NT2/D1 (cell line): Measurements from ENCODE around the gene BRD1.
"Not testable (repeated sequence)": the region's sequence is repeated elsewhere in the genome, so short reads cannot be mapped to it uniquely, and the experiment has no call there.

Experiments
- DNase-seq: peaks from one replicate; pipeline ENCODE4 v3.0.0-alpha.2; 2011; ENCODE audit warnings: low read depth, low spot score
- H3K27me3 ChIP-seq: 2 replicates; pipeline ENCODE4 v1.6.0; 2011; ENCODE audit warnings: mild to moderate bottlenecking; ENCODE audit not compliant: insufficient read length, insufficient read depth
- H3K36me3 ChIP-seq: 2 replicates; pipeline ENCODE4 v1.6.1; 2011; ENCODE audit warnings: mild to moderate bottlenecking, low read length, mixed read lengths; ENCODE audit not compliant: insufficient read depth, insufficient read length
- H3K4me1 ChIP-seq: 2 replicates; pipeline ENCODE4 v1.5.1; 2011; ENCODE audit not compliant: insufficient read depth, insufficient read length
- H3K4me3 ChIP-seq: 2 replicates; pipeline ENCODE4 v1.5.1; 2011; ENCODE audit warnings: low read depth; ENCODE audit not compliant: insufficient read length
- H3K9ac ChIP-seq: 2 replicates; pipeline ENCODE4 v1.6.0; 2011; ENCODE audit warnings: low read depth; ENCODE audit not compliant: insufficient read length
- H3K9me3 ChIP-seq: 2 replicates; pipeline ENCODE4 v1.5.1; 2011; ENCODE audit warnings: mild to moderate bottlenecking, low read length; ENCODE audit not compliant: insufficient read depth
- SUZ12 ChIP-seq: IDR thresholded peaks from 2 replicates; pipeline ENCODE4 v1.6.1; 2011; ENCODE audit not compliant: insufficient read length, insufficient read depth; ENCODE audit errors: extremely low read depth
- YY1 ChIP-seq: IDR thresholded peaks from 2 replicates; pipeline ENCODE4 v1.6.1; 2011; ENCODE audit not compliant: insufficient read length, insufficient read depth
- ZNF274 ChIP-seq: IDR thresholded peaks from 2 replicates; pipeline ENCODE4 v1.6.1; 2011; ENCODE audit warnings: mild to moderate bottlenecking, low read depth, low read length

The BRD1 gene

DNA sequence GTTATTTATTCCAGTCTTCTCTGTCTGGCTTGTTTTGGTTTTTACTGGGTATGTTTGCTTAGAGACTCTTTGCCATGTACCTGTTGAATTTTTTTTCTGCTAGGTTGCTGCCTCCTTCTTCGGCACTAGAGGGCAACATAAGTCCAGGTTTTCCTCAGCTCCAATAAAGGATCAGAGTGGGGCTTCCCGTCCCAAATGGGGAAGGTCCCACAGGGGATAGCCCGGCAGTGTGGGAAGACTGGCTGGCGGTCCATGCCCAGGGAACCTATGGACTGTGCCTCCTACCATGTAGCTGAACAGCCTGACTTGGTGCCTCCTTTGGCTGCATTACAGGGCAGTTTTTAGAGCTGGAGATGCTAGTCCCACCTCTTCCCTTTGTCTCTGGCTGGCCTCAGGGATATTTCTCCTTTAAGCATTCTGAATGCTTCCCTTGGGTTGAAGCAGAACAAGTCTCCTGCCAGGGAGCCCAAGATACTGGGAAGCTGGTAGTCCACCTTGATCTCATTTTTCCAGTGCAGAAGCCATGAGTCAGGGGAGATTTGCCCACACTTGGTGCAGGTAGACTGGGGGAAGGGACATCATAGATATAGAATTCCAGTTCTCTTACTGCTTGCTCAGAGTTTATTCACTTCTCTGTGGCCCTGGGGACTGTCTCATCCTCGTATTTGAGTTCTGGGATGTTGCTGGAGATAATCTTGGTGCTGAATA, 60.2 kb downstream of the BRD1 start:
- no peak for TF ChIP-seq YY1
- TF ChIP-seq SUZ12 = no peak
- no peak for TF ChIP-seq ZNF274

GRCh38 chr22:49765951-49766350, 61.7 kb downstream of the BRD1 start:
- DNase-seq = no peak
- Histone ChIP-seq H3K9ac (no peak overlapping the region), H3K36me3 (no peaks in the 10 kb centered on the region), H3K4me1 (peaks cover 2% of the 10 kb centered on the region), H3K4me3 (no peak overlapping the region), H3K9me3 (peaks cover 8% of the 10 kb centered on the region; the same call in 1 of the 2 replicates), H3K27me3 (no peaks in the 10 kb centered on the region)
- no peak for TF ChIP-seq ZNF274
- no peak for TF ChIP-seq YY1
- TF ChIP-seq SUZ12 = no peak

More for the DNA sequence above, 60.2 kb downstream of the BRD1 start:
- H3K9me3 ChIP-seq = peaks cover 8% of the 10 kb centered on the region; the same call in 1 of the 2 replicates
- H3K4me3 ChIP-seq = no peak overlapping the region
- peaks cover 2% of the 10 kb centered on the region for H3K36me3 ChIP-seq
- H3K4me1 ChIP-seq = peaks cover 2% of the 10 kb centered on the region
- no peaks in the 10 kb centered on the region for H3K27me3 ChIP-seq
- no peak overlapping the region for H3K9ac ChIP-seq
- DNase-seq = peak; percentile 27

DNA sequence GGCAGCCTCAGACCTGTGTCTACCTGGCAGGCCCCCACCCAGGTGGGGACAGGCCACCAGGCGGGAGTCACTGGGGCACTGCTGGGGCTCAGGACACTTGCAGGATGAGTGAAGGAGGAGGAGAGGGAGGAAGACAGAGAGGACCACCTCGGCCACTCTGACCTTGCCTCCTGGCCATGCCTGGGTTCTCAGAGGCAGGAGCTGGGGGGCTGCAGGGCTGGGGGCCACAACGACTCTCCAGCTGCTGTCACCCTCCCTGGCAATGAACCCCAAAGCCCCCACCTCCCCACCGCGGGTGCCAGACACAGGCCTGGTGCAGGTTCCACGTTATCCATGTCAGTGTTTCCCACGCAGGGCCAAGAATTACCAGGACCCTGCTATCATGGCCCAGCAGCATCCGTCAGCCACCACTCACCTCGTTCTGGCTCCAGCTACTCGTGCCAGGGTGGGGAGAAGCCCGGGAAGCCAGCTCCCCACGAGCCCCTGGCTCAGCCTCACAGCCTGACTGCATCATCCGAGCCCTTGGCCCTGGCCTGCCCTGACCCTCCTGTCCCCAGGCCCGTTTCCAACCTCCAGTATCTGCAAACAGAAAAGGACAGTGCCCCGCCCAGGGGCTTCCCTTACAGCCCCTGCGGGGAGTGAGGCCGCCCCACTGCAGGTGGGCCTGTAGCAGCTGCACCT, 62.4 kb downstream of the BRD1 start:
- TF ChIP-seq YY1 (no peak), SUZ12 (no peak), ZNF274 (no peak)
- H3K4me1 ChIP-seq = peaks cover 2% of the 10 kb centered on the region
- no peaks in the 10 kb centered on the region for H3K27me3 ChIP-seq
- peaks cover 8% of the 10 kb centered on the region; the same call in 1 of the 2 replicates for H3K9me3 ChIP-seq
- no peak overlapping the region for H3K9ac ChIP-seq
- no peak for DNase-seq
- H3K4me3 ChIP-seq = no peak overlapping the region
- no peaks in the 10 kb centered on the region for H3K36me3 ChIP-seq

DNA sequence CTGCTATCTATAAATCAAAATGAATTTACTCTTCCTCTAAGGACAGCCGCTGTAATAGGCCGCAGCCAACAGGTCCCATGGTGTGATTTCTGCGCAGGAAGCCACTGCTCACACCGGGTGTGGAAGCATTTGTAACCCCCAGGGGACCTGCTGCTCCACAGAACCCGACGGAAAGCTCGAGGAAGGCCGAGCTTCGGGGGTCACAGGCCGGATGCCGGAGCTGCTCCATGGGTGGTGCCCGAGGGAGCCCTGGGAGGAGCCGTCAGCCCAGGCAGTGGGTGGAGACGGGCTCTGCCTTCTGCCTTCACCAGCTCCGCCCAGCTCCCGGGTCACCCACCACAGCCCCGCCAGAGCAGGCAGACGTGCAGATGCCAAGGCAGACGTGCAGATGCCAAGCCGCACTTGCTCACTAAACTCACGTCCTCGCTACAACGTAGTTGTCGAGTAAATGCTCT, 63.5 kb downstream of the BRD1 start:
- DNase-seq = no peak
- Histone ChIP-seq H3K4me3 (no peak overlapping the region), H3K36me3 (no peaks in the 10 kb centered on the region), H3K4me1 (peaks cover 2% of the 10 kb centered on the region), H3K9ac (no peak overlapping the region), H3K27me3 (no peaks in the 10 kb centered on the region), H3K9me3 (peaks cover 8% of the 10 kb centered on the region; the same call in 1 of the 2 replicates)
- TF ChIP-seq ZNF274 (no peak), SUZ12 (no peak), YY1 (no peak)

GRCh38 chr22:49763696-49764095, 64.0 kb downstream of the BRD1 start:
- no peaks in the 10 kb centered on the region for H3K27me3 ChIP-seq
- no peak overlapping the region for H3K4me3 ChIP-seq
- TF ChIP-seq SUZ12 = no peak
- H3K9ac ChIP-seq = no peak overlapping the region
- H3K9me3 ChIP-seq = peaks cover 8% of the 10 kb centered on the region; the same call in 1 of the 2 replicates
- peaks cover 2% of the 10 kb centered on the region for H3K4me1 ChIP-seq
- DNase-seq = no peak
- no peaks in the 10 kb centered on the region for H3K36me3 ChIP-seq

DNA sequence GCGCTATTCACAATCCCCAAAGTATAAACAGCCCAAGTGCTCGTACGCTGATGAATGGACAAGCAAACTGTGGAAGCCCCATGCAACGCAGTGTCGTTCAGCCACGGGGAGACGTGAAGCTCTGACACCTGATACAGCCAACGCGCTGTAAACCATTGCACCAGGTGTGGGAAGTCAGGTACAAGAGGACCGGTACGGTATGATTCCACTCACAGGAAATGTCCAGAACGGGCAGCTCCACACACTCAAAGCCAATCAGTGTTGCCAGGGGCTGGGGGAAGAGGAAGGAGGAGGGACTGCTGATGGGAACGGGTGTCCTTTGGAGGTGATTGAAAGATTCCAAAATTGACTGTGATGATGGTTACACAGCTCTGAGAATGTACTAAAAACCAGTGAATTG, 64.5 kb downstream of the BRD1 start:
- Histone ChIP-seq H3K4me1 (peaks cover 2% of the 10 kb centered on the region), H3K9ac (no peak overlapping the region), H3K4me3 (no peak overlapping the region), H3K36me3 (no peaks in the 10 kb centered on the region), H3K27me3 (no peaks in the 10 kb centered on the region), H3K9me3 (peaks cover 8% of the 10 kb centered on the region; the same call in 1 of the 2 replicates)
- no peak for DNase-seq
- TF ChIP-seq SUZ12 (no peak), YY1 (no peak), ZNF274 (no peak)

DNA sequence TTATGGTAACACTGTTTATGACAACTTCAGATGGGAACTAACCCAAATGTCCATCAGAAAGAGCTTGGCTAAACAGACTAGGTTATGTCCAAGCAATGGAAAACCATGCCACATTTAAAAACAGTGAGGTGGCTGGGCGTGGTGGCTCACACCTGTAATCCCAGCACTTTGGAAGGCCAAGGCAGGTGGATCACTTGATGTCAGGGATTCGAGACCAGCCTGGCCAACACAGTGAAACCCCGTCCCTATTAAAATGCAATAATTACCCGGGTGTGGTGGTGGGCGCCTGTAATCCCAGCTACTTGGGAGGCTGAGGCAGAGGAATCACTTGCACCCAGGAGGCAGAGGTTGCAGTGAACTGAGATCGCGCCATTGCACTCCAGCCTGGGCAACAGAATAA, 65.1 kb downstream of the BRD1 start:
- H3K9me3 ChIP-seq, H3K27me3 ChIP-seq, DNase-seq: not testable (repeated sequence)

More for the DNA sequence above, 65.1 kb downstream of the BRD1 start:
- not testable (repeated sequence) for H3K4me3 ChIP-seq, H3K9ac ChIP-seq, H3K36me3 ChIP-seq, H3K4me1 ChIP-seq
